Heart left ventricle (tissue), 11 donors: ENCODE measurements around the gene INKA1. TPM values are rescaled to one million over a fixed set of nuclear protein-coding genes. Genes with fewer than 3 reads are reported as not detected.

ENCODE experiments used
- microRNA-seq, 4 donors: library from miRNA; unstranded; fragments of <30 nt; microRNA quantifications; one replicate each; pipeline versions ENCODE4 to v1.2.0, GENCODE V29; 2017 to 2020
- polyA plus RNA-seq, 2 donors: library from polyadenylated mRNA; stranded (reverse); fragments of 200-250 nt; gene quantifications; one replicate each; pipeline ENCODE4 v1.2.3, GENCODE V29; 2013
- total RNA-seq, 9 donors: library from RNA; depleted of rRNA in 2 of 9; stranded (reverse); fragments of >200 nt in 2 of 9; fragmentation: NEBNext Ultra II Directional in 3 of 9; extraction: Animal tissue kit (Norgen Biotek cat#: 25700) in 3 of 9; gene quantifications; one replicate each; pipeline versions ENCODE4 v1.1.0 to v1.2.4, GENCODE V29; 2016 to 2023
- donor health status: ischemic (EF 13 %, LVEDD 7.1; RV severe dilation, severe dysfunction).
- donor health status: healthy with polysubstance abuse.
- donor health status: DM: no; HTN: yes; CAD: no.
- donor health status: DM: no; HTN: no; CAD: no.
- donor health status: ischemic (EF 25% LVEDD 5.7; RV mildly dilated, moderate dysfunction).
- donor health status: healthy.
- donor health status: DM: yes; HTN: yes; CAD: no.
- donor health status: PGD.
- donor health status: nonischemic (EF 23%, LVEDD 6.1; RV moderate dilation, normal function).

INKA1 gene
- total and polyA plus RNA-seq, 11 donors, result 1.1 to 5.0 (median 3.3) TPM

Small RNA genes within 50 kb of the gene (microRNA-seq; reads per million reads assigned to microRNA genes)
- gene MIR5193, result 0 to 1.3 (median 0.30) reads per million in 4 donors

Other genes starting within 250 kb of the INKA1 start
- gene BSN, start 248.8 kb upstream of the INKA1 start, total RNA-seq, result 1 to 10 TPM in 5 of 9 donors, under 1 TPM in 4; 0.12 to 1.6 (median 1.0) TPM
- under 1 TPM; 0.19 to 0.42 TPM for gene BSN, start 248.8 kb upstream of the INKA1 start, polyA plus RNA-seq
- gene APEH, start 128.9 kb upstream of the INKA1 start, total RNA-seq, result 100 to 1,000 TPM in 6 of 9 donors, 10 to 100 TPM in 3; 74.6 to 136 (median 105) TPM
- gene APEH, start 128.9 kb upstream of the INKA1 start, polyA plus RNA-seq, result 10 to 100 TPM; 18.3 to 84.9 TPM
- gene MST1, start 113.8 kb upstream of the INKA1 start, total RNA-seq, result 10 to 100 TPM in 1 of 9 donors, 1 to 10 TPM in 8; 1.8 to 29.4 (median 3.2) TPM
- gene MST1, start 113.8 kb upstream of the INKA1 start, polyA plus RNA-seq, result 1 to 10 TPM; 2.0 to 4.4 TPM
- gene RNF123, start 113.7 kb upstream of the INKA1 start, total RNA-seq, result 10 to 100 TPM; 44.6 to 61.4 (median 49.5) TPM
- 10 to 100 TPM; 27.7 to 28.5 TPM for gene RNF123, start 113.7 kb upstream of the INKA1 start, polyA plus RNA-seq
- gene AMIGO3, start 83.6 kb upstream of the INKA1 start, total RNA-seq, result 1 to 10 TPM in 1 of 9 donors, under 1 TPM in 2, not detected in 6; 0.14 to 1.4 (median 0.40) TPM
- under 1 TPM; 0.69 to 0.76 TPM for gene AMIGO3, start 83.6 kb upstream of the INKA1 start, polyA plus RNA-seq
- gene GMPPB, start 79.3 kb upstream of the INKA1 start, total RNA-seq, result 10 to 100 TPM in 8 of 9 donors, 1 to 10 TPM in 1; 9.4 to 21.8 (median 13.7) TPM
- 10 to 100 TPM in 1 of 2 donors, 1 to 10 TPM in 1; 7.6 to 53.7 TPM for gene GMPPB, start 79.3 kb upstream of the INKA1 start, polyA plus RNA-seq
- 10 to 100 TPM; 12.6 to 36.6 (median 20.4) TPM for gene IP6K1, start 16.7 kb upstream of the INKA1 start, total RNA-seq
- 10 to 100 TPM in 1 of 2 donors, 1 to 10 TPM in 1; 8.9 to 29.3 TPM for gene IP6K1, start 16.7 kb upstream of the INKA1 start, polyA plus RNA-seq
- gene CDHR4, start 3.4 kb upstream of the INKA1 start, total RNA-seq, result not detected
- gene CDHR4, start 3.4 kb upstream of the INKA1 start, polyA plus RNA-seq, result not detected
- 10 to 100 TPM; 13.7 to 72.1 (median 22.1) TPM for gene UBA7, start 10.7 kb downstream of the INKA1 start, total RNA-seq
- gene UBA7, start 10.7 kb downstream of the INKA1 start, polyA plus RNA-seq, result 10 to 100 TPM in 1 of 2 donors, 1 to 10 TPM in 1; 8.5 to 22.8 TPM
- 1 to 10 TPM in 3 of 9 donors, under 1 TPM in 5, not detected in 1; 0.37 to 6.3 (median 0.99) TPM for gene TRAIP, start 53.3 kb downstream of the INKA1 start, total RNA-seq
- gene TRAIP, start 53.3 kb downstream of the INKA1 start, polyA plus RNA-seq, result 1 to 10 TPM in 1 of 2 donors, under 1 TPM in 1; 0.72 to 1.3 TPM
- not detected for gene CAMKV, start 66.6 kb downstream of the INKA1 start, total RNA-seq
- gene CAMKV, start 66.6 kb downstream of the INKA1 start, polyA plus RNA-seq, result not detected
- gene MST1R, start 100.6 kb downstream of the INKA1 start, total RNA-seq, result 1 to 10 TPM in 8 of 9 donors, under 1 TPM in 1; 0.79 to 8.9 (median 1.8) TPM
- 1 to 10 TPM; 1.0 to 2.5 TPM for gene MST1R, start 100.6 kb downstream of the INKA1 start, polyA plus RNA-seq
- 10 to 100 TPM in 2 of 9 donors, 1 to 10 TPM in 7; 4.8 to 13.0 (median 7.7) TPM for gene MON1A, start 126.5 kb downstream of the INKA1 start, total RNA-seq
- gene MON1A, start 126.5 kb downstream of the INKA1 start, polyA plus RNA-seq, result 10 to 100 TPM in 1 of 2 donors, 1 to 10 TPM in 1; 5.2 to 16.3 TPM
- 10 to 100 TPM; 21.1 to 41.4 (median 32.6) TPM for gene RBM6, start 136.9 kb downstream of the INKA1 start, total RNA-seq
- gene RBM6, start 136.9 kb downstream of the INKA1 start, polyA plus RNA-seq, result 10 to 100 TPM; 27.6 to 75.1 TPM